ENCODE results near the gene LRMDA. TPM values are rescaled to one million over a fixed set of nuclear protein-coding genes. Genes with fewer than 3 reads are reported as not detected.

The LRMDA gene
- total RNA-seq, 4 donors from 2014 or later, result 12.0 to 15.9 (median 13.9) TPM

DNA sequence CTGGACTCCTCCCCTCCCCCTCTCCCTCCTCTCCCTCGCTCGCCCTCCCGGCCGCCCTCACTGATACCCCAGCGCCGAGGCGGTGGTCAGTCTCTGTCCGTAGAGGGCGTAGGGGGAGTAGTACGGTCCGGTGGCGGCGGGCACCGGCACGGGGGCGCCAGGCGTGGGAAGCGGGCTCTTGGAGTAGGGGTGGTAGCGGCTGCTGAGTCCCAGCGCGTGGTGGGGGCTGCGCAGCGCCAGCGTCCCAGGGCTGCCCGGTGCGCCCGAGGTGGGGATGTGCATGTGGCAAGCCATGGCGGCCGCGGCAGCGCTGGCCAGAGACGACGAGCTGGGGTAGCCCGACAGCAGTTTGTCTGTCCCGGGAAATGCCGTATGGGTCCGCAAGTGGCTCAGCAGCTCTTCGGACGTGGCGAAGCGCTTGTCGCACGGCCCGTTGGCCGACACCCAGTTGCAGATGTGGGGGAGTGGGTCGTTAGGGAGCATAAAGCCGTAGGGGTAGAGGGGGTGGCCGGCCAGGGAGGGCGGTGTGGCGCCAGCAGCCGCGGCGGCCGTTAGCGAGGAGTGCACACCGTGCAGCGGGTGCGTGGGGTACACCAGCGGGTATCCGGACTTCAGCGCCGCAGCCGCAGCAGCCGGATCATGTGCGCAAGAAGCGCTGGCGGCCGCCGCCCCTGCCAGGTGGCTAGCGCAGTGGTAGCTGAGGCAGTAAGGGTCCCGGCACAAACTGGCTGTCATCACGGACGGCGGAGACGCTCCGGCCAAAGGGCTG, 32.5 kb upstream of the LRMDA start:
- DNase-seq (ENCODE audit: low spot score) (no peak), ATAC-seq (ENCODE audit: low FRiP score) (no peak)
- no peak for TF ChIP-seq CTCF (IDR thresholded peaks at IDR 0.05)

DNA sequence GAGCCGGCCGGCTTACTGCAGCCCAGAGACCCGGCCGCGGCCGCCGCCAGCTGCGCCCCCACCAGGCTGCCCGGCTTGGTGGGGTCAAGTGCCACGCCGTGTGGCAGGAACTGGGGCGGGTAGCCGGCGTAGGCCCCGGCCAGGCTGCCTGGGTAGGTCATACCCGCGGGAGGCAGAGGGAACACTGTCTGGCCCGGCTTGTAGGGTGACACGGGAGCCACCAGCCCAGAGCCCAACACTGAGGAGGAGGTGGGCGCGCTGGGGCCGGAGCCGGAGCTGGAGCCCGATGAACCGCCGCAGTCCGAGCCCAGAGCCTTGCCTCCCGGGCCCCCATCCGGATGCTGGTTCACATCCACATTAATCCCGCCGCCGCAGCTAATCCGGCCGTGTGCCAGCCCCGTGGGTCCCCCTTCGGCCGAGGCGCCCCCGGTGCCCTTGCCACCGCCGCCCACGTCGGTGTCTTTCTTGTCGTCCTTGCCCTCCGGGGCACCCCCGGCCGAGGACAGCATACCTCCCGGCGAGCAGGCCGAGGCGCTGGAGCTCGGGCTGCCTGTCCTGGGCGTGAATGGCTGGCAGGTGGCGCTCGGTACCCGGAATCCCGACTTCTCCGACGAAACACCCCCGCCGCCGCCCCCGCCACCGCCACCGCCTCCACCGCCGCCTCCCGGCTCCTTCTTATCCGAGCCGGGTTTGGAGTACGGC, 31.8 kb upstream of the LRMDA start:
- DNase-seq (ENCODE audit: low spot score), result no peak
- no peak for TF ChIP-seq CTCF (IDR thresholded peaks at IDR 0.05)
- ATAC-seq (ENCODE audit: low FRiP score), result no peak

- TF ChIP-seq CTCF (IDR thresholded peaks at IDR 0.05), result no peak
Measured at GRCh38 chr10:75400163-75400770, 31.2 kb upstream of the LRMDA start.

DNA sequence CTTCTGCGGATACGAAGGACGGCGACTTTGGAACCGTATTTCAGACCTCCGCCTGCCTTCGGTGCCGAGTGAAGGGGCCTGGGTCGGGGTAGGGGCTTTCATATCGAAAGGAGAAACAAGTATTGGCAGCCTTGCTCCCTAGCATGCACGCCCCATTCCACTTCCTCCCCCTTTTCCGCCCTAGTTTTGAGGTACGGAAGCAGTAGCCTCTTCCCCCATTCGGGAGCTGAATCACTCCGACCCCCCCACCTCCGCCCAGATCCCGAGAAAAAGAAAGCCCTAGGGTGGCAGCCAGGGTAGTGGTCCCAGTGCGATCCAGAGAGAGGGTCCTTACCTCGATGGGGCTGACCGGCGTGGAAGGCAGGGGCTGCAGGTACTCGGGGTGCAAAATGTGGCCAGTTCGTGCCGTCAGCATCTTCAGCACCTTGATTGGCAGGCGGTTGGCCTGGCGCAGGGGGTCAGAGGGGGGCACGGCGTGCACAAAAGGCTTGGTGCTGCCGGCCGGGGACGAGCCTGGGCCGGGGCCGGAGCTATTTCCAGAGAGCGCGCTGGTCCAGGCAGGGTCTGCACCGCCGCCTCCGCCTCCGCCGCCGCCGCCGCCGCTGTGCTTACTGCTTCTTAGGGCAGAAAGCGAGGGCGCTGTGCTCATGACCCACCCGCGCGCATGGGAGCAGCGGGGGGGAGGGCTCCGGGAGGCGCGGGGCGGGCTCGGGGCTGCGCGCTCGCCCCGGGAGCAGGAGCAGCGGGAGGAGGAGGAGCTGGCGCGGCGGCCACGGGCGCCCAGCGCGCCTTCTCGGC, 30.5 kb upstream of the LRMDA start:
- ATAC-seq (ENCODE audit: low FRiP score) (no peak), DNase-seq (ENCODE audit: low spot score) (no peak)
- TF ChIP-seq CTCF (IDR thresholded peaks at IDR 0.05), result no peak

More at GRCh38 chr10:75400163-75400770, 31.2 kb upstream of the LRMDA start:
- no peak for ATAC-seq (ENCODE audit: low FRiP score)
- DNase-seq (ENCODE audit: low spot score), result no peak

- peak; percentile 76 for ATAC-seq (ENCODE audit: low FRiP score)
Measured at GRCh38 chr10:75401569-75402485, 29.6 kb upstream of the LRMDA start, which contains the start of gene ZNF503. ZNF503 (minus strand) TSS chr10:75401764; CDS start chr10:75401419, 345 bp downstream.

More at GRCh38 chr10:75401569-75402485, 29.6 kb upstream of the LRMDA start, which contains the start of gene ZNF503:
- peak; percentile 84 for DNase-seq (ENCODE audit: low spot score)
- no peak for TF ChIP-seq CTCF (IDR thresholded peaks at IDR 0.05)

Measured in omental fat pad (tissue), 4 donors.